ENCODE measurements around the gene IL31RA.

DNA sequence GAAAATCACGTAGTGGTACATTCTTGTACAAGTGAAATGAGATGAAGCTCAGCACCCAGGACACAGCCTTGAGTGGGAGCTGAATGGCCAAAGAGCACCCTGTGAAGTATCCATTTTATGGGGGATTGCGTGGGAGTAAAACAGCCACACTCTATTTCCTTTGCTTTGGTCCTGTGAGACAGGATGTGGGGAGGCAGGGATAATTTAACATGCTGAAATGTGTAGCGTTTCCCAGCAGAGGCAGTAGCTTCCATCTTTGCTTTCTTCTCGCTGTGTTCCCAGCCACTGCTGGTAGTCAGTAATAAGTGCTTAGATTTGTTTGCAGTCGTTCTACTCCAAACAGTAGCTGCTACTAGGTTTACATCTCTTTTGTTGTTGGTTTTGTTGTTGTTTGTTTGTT, 4.4 kb downstream of the IL31RA start:
- TF ChIP-seq POLR2A (IDR thresholded peaks at IDR 0.05): no peak
- TF ChIP-seq, protein P1, sequence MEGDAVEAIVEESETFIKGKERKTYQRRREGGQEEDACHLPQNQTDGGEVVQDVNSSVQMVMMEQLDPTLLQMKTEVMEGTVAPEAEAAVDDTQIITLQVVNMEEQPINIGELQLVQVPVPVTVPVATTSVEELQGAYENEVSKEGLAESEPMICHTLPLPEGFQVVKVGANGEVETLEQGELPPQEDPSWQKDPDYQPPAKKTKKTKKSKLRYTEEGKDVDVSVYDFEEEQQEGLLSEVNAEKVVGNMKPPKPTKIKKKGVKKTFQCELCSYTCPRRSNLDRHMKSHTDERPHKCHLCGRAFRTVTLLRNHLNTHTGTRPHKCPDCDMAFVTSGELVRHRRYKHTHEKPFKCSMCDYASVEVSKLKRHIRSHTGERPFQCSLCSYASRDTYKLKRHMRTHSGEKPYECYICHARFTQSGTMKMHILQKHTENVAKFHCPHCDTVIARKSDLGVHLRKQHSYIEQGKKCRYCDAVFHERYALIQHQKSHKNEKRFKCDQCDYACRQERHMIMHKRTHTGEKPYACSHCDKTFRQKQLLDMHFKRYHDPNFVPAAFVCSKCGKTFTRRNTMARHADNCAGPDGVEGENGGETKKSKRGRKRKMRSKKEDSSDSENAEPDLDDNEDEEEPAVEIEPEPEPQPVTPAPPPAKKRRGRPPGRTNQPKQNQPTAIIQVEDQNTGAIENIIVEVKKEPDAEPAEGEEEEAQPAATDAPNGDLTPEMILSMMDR (IDR thresholded peaks at IDR 0.05 in 4 of 5, conservative IDR thresholded peaks at IDR 0.05 in 1 of 5): no peak
